ENCODE results near the gene ADAM10.

Gene ADAM10

GRCh38 chr15:58597943-58598828 lies 151.3 kb downstream of the ADAM10 start:
- no peaks in the 10 kb centered on the region for H3K4me1 ChIP-seq (ENCODE audit: insufficient read depth, insufficient read length)
- no peak overlapping the region for H3K4me3 ChIP-seq (ENCODE audit: insufficient read length, low read depth)
- TF ChIP-seq ZNF274 (IDR thresholded peaks at IDR 0.05; ENCODE audit: low read depth, low read length) (no peak), SUZ12 (IDR thresholded peaks at IDR 0.05; ENCODE audit: extremely low read depth, insufficient read depth, insufficient read length) (no peak), YY1 (IDR thresholded peaks at IDR 0.05; ENCODE audit: insufficient read depth, insufficient read length) (no peak)
- H3K9me3 ChIP-seq (ENCODE audit: insufficient read depth, low read length): no peaks in the 10 kb centered on the region
- no peak for DNase-seq (ENCODE audit: low read depth, low spot score)
- no peaks in the 10 kb centered on the region for H3K27me3 ChIP-seq (ENCODE audit: insufficient read depth, insufficient read length)
- no peak overlapping the region for H3K9ac ChIP-seq (ENCODE audit: insufficient read length, low read depth)
- H3K36me3 ChIP-seq (ENCODE audit: insufficient read depth, insufficient read length, low read length): peaks cover 26% of the 10 kb centered on the region

DNA sequence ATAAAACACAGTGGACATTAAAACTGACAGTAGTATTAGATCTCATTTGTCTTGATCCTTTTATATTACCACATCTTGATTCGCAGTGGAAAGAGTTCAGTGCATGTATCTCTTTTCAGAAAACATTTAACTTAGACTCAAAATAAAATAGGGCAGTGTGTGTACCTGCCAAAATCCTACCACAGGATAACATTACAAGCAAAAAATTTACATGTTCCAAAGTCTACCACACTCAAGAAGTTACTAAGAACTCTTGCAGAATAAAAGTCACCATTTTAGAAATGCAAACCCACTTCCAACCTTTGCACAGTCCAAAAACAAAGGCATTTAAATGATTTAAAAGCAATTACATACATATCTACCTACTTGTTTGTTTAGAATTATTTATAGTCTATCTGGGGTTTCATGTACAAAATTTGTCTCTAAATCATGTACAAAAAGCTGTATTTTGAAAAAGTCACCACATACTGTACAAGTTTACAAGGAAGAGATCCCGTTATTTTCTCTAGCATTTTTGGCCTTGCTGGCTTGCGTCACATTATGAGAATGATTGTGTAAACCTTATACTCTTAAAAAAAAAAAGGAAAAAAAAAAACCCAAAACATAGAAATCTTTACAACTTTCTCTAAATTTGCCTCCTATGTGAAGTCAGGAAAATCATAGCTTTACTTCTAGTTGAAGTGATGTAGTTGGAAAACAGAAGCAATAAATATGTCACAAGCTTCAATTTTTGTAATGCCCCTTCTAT lies 153.8 kb downstream of the ADAM10 start:
- Histone ChIP-seq H3K36me3 (ENCODE audit: insufficient read depth, insufficient read length, low read length) (peaks cover 13% of the 10 kb centered on the region), H3K27me3 (ENCODE audit: insufficient read depth, insufficient read length) (no peaks in the 10 kb centered on the region), H3K9me3 (ENCODE audit: insufficient read depth, low read length) (no peaks in the 10 kb centered on the region), H3K4me1 (ENCODE audit: insufficient read depth, insufficient read length) (no peaks in the 10 kb centered on the region), H3K4me3 (ENCODE audit: insufficient read length, low read depth) (no peak overlapping the region), H3K9ac (ENCODE audit: insufficient read length, low read depth) (no peak overlapping the region)
- TF ChIP-seq YY1 (IDR thresholded peaks at IDR 0.05; ENCODE audit: insufficient read depth, insufficient read length): no peak
- TF ChIP-seq ZNF274 (IDR thresholded peaks at IDR 0.05; ENCODE audit: low read depth, low read length): no peak
- no peak for TF ChIP-seq SUZ12 (IDR thresholded peaks at IDR 0.05; ENCODE audit: extremely low read depth, insufficient read depth, insufficient read length)
- no peak for DNase-seq (ENCODE audit: low read depth, low spot score)

DNA sequence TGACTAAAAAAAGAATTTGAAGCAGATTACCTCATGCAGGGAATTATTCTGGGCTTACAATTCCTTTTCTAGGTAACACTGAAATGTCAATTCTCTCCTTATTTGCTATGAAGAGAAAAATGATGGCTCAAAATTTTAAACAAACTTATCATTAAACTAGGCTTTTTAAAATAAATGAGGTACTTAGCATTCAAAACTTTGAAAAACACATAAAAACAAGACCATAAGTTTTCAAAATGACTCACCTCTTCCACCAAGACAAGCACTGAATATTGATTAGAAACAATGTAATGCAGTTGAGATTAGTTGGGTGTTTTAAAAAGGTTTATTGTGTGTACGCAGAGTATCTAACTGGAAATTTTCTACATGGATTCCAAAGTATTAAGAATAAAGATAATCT lies 154.6 kb downstream of the ADAM10 start:
- no peak overlapping the region for H3K4me3 ChIP-seq (ENCODE audit: insufficient read length, low read depth)
- H3K9ac ChIP-seq (ENCODE audit: insufficient read length, low read depth): no peak overlapping the region
- peaks cover 13% of the 10 kb centered on the region for H3K36me3 ChIP-seq (ENCODE audit: insufficient read depth, insufficient read length, low read length)
- no peak for TF ChIP-seq YY1 (IDR thresholded peaks at IDR 0.05; ENCODE audit: insufficient read depth, insufficient read length)
- no peak for TF ChIP-seq ZNF274 (IDR thresholded peaks at IDR 0.05; ENCODE audit: low read depth, low read length)
- no peak for TF ChIP-seq SUZ12 (IDR thresholded peaks at IDR 0.05; ENCODE audit: extremely low read depth, insufficient read depth, insufficient read length)
- no peak for DNase-seq (ENCODE audit: low read depth, low spot score)
- H3K27me3 ChIP-seq (ENCODE audit: insufficient read depth, insufficient read length): no peaks in the 10 kb centered on the region
- no peaks in the 10 kb centered on the region for H3K4me1 ChIP-seq (ENCODE audit: insufficient read depth, insufficient read length)
- no peaks in the 10 kb centered on the region for H3K9me3 ChIP-seq (ENCODE audit: insufficient read depth, low read length)

GRCh38 chr15:58593870-58594269 lies 155.6 kb downstream of the ADAM10 start:
- no peaks in the 10 kb centered on the region for H3K9me3 ChIP-seq (ENCODE audit: insufficient read depth, low read length)
- no peak overlapping the region for H3K9ac ChIP-seq (ENCODE audit: insufficient read length, low read depth)
- no peaks in the 10 kb centered on the region for H3K4me1 ChIP-seq (ENCODE audit: insufficient read depth, insufficient read length)
- H3K27me3 ChIP-seq (ENCODE audit: insufficient read depth, insufficient read length): no peaks in the 10 kb centered on the region
- H3K36me3 ChIP-seq (ENCODE audit: insufficient read depth, insufficient read length, low read length): peaks cover 13% of the 10 kb centered on the region
- no peak for TF ChIP-seq ZNF274 (IDR thresholded peaks at IDR 0.05; ENCODE audit: low read depth, low read length)
- no peak for TF ChIP-seq SUZ12 (IDR thresholded peaks at IDR 0.05; ENCODE audit: extremely low read depth, insufficient read depth, insufficient read length)
- TF ChIP-seq YY1 (IDR thresholded peaks at IDR 0.05; ENCODE audit: insufficient read depth, insufficient read length): no peak
- DNase-seq (ENCODE audit: low read depth, low spot score): no peak
- no peak overlapping the region for H3K4me3 ChIP-seq (ENCODE audit: insufficient read length, low read depth)

DNA sequence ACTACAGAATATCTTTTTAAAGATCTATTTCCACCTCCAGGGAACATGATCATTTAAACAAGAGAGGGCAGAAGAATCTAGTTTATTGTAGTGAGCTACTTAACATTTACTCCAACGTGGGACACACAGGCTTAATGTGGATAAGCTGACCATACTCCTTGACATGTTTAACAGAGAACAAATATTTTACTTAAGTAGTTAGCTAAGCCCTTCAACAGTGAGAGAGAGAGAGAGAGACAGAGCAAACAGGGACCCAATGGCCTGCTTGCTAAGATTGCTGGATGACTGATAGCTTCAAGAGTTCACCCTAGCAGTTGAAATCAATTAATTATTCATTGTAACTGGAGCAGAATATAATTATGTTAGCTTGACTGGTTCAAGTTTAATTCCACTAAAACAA lies 158.6 kb downstream of the ADAM10 start:
- no peaks in the 10 kb centered on the region for H3K9me3 ChIP-seq (ENCODE audit: insufficient read depth, low read length)
- H3K36me3 ChIP-seq (ENCODE audit: insufficient read depth, insufficient read length, low read length): peaks cover 5% of the 10 kb centered on the region
- H3K27me3 ChIP-seq (ENCODE audit: insufficient read depth, insufficient read length): no peaks in the 10 kb centered on the region
- no peak overlapping the region for H3K9ac ChIP-seq (ENCODE audit: insufficient read length, low read depth)
- TF ChIP-seq YY1 (IDR thresholded peaks at IDR 0.05; ENCODE audit: insufficient read depth, insufficient read length) (no peak), ZNF274 (IDR thresholded peaks at IDR 0.05; ENCODE audit: low read depth, low read length) (no peak), SUZ12 (IDR thresholded peaks at IDR 0.05; ENCODE audit: extremely low read depth, insufficient read depth, insufficient read length) (no peak)
- H3K4me3 ChIP-seq (ENCODE audit: insufficient read length, low read depth): no peak overlapping the region
- DNase-seq (ENCODE audit: low read depth, low spot score): no peak
- H3K4me1 ChIP-seq (ENCODE audit: insufficient read depth, insufficient read length): no peaks in the 10 kb centered on the region

- Histone ChIP-seq H3K9ac (ENCODE audit: insufficient read length, low read depth) (no peak overlapping the region), H3K36me3 (ENCODE audit: insufficient read depth, insufficient read length, low read length) (peaks cover 5% of the 10 kb centered on the region), H3K4me1 (ENCODE audit: insufficient read depth, insufficient read length) (no peaks in the 10 kb centered on the region), H3K27me3 (ENCODE audit: insufficient read depth, insufficient read length) (no peaks in the 10 kb centered on the region), H3K9me3 (ENCODE audit: insufficient read depth, low read length) (no peaks in the 10 kb centered on the region), H3K4me3 (ENCODE audit: insufficient read length, low read depth) (no peak overlapping the region)
- no peak for TF ChIP-seq YY1 (IDR thresholded peaks at IDR 0.05; ENCODE audit: insufficient read depth, insufficient read length)
- TF ChIP-seq SUZ12 (IDR thresholded peaks at IDR 0.05; ENCODE audit: extremely low read depth, insufficient read depth, insufficient read length): no peak
- TF ChIP-seq ZNF274 (IDR thresholded peaks at IDR 0.05; ENCODE audit: low read depth, low read length): no peak
- DNase-seq (ENCODE audit: low read depth, low spot score): no peak
Measured at GRCh38 chr15:58590236-58590635, 159.3 kb downstream of the ADAM10 start.

DNA sequence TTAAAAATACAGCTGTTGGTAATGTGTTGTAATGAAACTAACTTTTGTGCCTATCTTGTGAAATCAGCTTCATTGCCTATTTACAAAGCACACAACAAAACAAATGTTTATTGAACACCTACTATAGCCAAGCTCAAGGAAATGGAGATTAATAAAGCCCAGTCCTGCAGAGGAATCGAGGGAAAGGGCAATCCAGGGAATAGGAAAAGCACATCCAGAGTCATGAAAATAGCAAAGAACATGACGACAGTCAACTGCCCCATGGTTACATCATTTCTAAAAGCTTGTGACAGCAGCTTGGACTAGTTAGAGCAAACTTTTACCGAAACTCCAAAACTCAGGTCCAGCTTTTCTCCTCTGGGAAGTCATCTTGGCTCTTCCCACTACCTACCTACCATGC lies 160.5 kb downstream of the ADAM10 start:
- no peak overlapping the region for H3K9ac ChIP-seq (ENCODE audit: insufficient read length, low read depth)
- H3K9me3 ChIP-seq (ENCODE audit: insufficient read depth, low read length): no peaks in the 10 kb centered on the region
- TF ChIP-seq YY1 (IDR thresholded peaks at IDR 0.05; ENCODE audit: insufficient read depth, insufficient read length) (no peak), SUZ12 (IDR thresholded peaks at IDR 0.05; ENCODE audit: extremely low read depth, insufficient read depth, insufficient read length) (no peak), ZNF274 (IDR thresholded peaks at IDR 0.05; ENCODE audit: low read depth, low read length) (no peak)
- H3K36me3 ChIP-seq (ENCODE audit: insufficient read depth, insufficient read length, low read length): peaks cover 5% of the 10 kb centered on the region
- H3K27me3 ChIP-seq (ENCODE audit: insufficient read depth, insufficient read length): no peaks in the 10 kb centered on the region
- no peak overlapping the region for H3K4me3 ChIP-seq (ENCODE audit: insufficient read length, low read depth)
- no peak for DNase-seq (ENCODE audit: low read depth, low spot score)
- no peaks in the 10 kb centered on the region for H3K4me1 ChIP-seq (ENCODE audit: insufficient read depth, insufficient read length)

Measured in NT2/D1 (cell line).